ENCODE results near the gene ST7L. TPM values are rescaled to one million over a fixed set of nuclear protein-coding genes. Genes with fewer than 3 reads are reported as not detected.
A peak's percentile ranks its signal among the peaks of the same experiment; 100 is the strongest.

The ST7L gene
- total RNA-seq, 1 experiment from 2014 or later, result 18.0 TPM

DNA sequence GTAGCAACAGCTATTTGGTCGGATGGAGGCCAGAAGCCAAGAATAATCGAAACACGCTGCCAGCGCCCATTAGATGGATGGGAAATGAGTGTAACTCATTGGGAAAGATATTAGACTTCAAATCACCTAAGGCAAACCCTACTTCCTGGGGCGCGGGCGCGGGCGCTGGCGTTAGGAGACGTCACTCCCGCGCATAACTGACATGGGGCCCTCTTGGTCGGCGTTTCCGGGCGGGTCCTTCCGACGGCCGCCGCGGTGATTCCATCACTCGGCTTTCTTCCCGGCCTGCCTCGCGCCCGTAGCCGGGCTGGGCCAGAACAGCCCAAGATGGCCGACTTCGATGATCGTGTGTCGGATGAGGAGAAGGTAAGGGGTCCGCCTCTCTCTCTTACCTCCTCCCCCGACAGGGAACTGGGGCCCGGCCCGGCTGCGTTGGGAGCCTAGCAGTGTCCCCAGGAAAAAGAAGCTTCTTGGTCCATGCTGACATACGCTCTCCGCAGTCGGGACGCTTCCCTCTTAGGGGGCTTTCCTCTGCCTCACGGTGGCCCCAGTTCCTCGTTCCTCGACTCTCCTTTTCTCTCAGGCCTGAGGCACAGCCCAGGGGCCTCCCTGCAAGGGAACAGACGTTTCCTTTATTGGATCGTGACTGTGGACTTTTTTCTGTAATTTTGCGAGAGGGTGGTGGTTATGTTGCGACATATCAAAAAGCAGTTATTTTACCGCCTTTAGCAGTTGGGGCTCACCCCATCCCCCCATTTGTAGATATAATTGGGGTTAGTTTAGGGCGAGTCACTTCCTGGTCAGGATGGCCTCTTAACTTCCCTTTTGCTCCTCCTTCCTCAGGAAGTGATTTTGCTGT, 806 bp upstream of the ST7L start, which contains the start of gene CAPZA1:
Gene CAPZA1 (plus strand): TSS at position 315 of the 859 bp plus-strand sequence. CDS start 13 bp downstream, at position 328.
- peak within 1 kb of the TSS; percentile 99 for H3K4me3 Mint-ChIP-seq
- POLR2A ChIA-PET, result interaction anchor here (0.9 to 2.2 kb wide), 3 partner anchors 55 to 152 kb away, joined by 3 to 16 read pairs (median 5); partner anchors contain the start of gene MOV10
- TF ChIP-seq, protein P1, sequence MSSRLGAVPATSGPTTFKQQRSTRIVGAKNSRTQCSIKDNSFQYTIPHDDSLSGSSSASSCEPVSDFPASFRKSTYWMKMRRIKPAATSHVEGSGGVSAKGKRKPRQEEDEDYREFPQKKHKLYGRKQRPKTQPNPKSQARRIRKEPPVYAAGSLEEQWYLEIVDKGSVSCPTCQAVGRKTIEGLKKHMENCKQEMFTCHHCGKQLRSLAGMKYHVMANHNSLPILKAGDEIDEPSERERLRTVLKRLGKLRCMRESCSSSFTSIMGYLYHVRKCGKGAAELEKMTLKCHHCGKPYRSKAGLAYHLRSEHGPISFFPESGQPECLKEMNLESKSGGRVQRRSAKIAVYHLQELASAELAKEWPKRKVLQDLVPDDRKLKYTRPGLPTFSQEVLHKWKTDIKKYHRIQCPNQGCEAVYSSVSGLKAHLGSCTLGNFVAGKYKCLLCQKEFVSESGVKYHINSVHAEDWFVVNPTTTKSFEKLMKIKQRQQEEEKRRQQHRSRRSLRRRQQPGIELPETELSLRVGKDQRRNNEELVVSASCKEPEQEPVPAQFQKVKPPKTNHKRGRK (CRISPR knock-in tag; IDR thresholded peaks at IDR 0.05; ENCODE audit: borderline replicate concordance), result no peak
- TF ChIP-seq TCF7 (CRISPR knock-in tag; IDR thresholded peaks at IDR 0.05; ENCODE audit: low read depth) (no peak), ZNF396 (CRISPR knock-in tag; IDR thresholded peaks at IDR 0.05; ENCODE audit: borderline replicate concordance) (no peak), SMAD4 (CRISPR knock-in tag; IDR thresholded peaks at IDR 0.05) (no peak), FOXP1 (CRISPR knock-in tag; IDR thresholded peaks at IDR 0.05; ENCODE audit: borderline replicate concordance) (no peak), AR (CRISPR knock-in tag; IDR thresholded peaks at IDR 0.05) (no peak), NR3C1 (CRISPR knock-in tag; conservative IDR thresholded peaks at IDR 0.05; ENCODE audit: low read depth) (no peak), ZNF317 (CRISPR knock-in tag; IDR thresholded peaks at IDR 0.05; ENCODE audit: borderline replicate concordance, low read depth) (no peak), RELA (CRISPR knock-in tag; IDR thresholded peaks at IDR 0.05; ENCODE audit: borderline replicate concordance) (no peak), ZNF138 (CRISPR knock-in tag; conservative IDR thresholded peaks at IDR 0.05) (no peak), GTF2I (CRISPR knock-in tag; conservative IDR thresholded peaks at IDR 0.05) (no peak), TP53 (CRISPR knock-in tag; IDR thresholded peaks at IDR 0.05) (no peak), ERG (CRISPR knock-in tag; IDR thresholded peaks at IDR 0.05) (no peak), CREB1 (CRISPR knock-in tag; IDR thresholded peaks at IDR 0.05) (no peak), ETV6 (CRISPR knock-in tag; IDR thresholded peaks at IDR 0.05) (peak; percentile 49; the same call in 1 of the 2 replicates), NR1H2 (CRISPR knock-in tag; IDR thresholded peaks at IDR 0.05) (no peak)
- TF ChIP-seq, protein P2, sequence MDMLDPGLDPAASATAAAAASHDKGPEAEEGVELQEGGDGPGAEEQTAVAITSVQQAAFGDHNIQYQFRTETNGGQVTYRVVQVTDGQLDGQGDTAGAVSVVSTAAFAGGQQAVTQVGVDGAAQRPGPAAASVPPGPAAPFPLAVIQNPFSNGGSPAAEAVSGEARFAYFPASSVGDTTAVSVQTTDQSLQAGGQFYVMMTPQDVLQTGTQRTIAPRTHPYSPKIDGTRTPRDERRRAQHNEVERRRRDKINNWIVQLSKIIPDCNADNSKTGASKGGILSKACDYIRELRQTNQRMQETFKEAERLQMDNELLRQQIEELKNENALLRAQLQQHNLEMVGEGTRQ (CRISPR knock-in tag; IDR thresholded peaks at IDR 0.05), result no peak
- TF ChIP-seq, protein P3, sequence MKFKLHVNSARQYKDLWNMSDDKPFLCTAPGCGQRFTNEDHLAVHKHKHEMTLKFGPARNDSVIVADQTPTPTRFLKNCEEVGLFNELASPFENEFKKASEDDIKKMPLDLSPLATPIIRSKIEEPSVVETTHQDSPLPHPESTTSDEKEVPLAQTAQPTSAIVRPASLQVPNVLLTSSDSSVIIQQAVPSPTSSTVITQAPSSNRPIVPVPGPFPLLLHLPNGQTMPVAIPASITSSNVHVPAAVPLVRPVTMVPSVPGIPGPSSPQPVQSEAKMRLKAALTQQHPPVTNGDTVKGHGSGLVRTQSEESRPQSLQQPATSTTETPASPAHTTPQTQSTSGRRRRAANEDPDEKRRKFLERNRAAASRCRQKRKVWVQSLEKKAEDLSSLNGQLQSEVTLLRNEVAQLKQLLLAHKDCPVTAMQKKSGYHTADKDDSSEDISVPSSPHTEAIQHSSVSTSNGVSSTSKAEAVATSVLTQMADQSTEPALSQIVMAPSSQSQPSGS (CRISPR knock-in tag; IDR thresholded peaks at IDR 0.05; ENCODE audit: borderline replicate concordance, low read depth), result no peak
- TF ChIP-seq, protein P4, sequence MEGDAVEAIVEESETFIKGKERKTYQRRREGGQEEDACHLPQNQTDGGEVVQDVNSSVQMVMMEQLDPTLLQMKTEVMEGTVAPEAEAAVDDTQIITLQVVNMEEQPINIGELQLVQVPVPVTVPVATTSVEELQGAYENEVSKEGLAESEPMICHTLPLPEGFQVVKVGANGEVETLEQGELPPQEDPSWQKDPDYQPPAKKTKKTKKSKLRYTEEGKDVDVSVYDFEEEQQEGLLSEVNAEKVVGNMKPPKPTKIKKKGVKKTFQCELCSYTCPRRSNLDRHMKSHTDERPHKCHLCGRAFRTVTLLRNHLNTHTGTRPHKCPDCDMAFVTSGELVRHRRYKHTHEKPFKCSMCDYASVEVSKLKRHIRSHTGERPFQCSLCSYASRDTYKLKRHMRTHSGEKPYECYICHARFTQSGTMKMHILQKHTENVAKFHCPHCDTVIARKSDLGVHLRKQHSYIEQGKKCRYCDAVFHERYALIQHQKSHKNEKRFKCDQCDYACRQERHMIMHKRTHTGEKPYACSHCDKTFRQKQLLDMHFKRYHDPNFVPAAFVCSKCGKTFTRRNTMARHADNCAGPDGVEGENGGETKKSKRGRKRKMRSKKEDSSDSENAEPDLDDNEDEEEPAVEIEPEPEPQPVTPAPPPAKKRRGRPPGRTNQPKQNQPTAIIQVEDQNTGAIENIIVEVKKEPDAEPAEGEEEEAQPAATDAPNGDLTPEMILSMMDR (IDR thresholded peaks at IDR 0.05), result no peak
- TF ChIP-seq, protein P5, sequence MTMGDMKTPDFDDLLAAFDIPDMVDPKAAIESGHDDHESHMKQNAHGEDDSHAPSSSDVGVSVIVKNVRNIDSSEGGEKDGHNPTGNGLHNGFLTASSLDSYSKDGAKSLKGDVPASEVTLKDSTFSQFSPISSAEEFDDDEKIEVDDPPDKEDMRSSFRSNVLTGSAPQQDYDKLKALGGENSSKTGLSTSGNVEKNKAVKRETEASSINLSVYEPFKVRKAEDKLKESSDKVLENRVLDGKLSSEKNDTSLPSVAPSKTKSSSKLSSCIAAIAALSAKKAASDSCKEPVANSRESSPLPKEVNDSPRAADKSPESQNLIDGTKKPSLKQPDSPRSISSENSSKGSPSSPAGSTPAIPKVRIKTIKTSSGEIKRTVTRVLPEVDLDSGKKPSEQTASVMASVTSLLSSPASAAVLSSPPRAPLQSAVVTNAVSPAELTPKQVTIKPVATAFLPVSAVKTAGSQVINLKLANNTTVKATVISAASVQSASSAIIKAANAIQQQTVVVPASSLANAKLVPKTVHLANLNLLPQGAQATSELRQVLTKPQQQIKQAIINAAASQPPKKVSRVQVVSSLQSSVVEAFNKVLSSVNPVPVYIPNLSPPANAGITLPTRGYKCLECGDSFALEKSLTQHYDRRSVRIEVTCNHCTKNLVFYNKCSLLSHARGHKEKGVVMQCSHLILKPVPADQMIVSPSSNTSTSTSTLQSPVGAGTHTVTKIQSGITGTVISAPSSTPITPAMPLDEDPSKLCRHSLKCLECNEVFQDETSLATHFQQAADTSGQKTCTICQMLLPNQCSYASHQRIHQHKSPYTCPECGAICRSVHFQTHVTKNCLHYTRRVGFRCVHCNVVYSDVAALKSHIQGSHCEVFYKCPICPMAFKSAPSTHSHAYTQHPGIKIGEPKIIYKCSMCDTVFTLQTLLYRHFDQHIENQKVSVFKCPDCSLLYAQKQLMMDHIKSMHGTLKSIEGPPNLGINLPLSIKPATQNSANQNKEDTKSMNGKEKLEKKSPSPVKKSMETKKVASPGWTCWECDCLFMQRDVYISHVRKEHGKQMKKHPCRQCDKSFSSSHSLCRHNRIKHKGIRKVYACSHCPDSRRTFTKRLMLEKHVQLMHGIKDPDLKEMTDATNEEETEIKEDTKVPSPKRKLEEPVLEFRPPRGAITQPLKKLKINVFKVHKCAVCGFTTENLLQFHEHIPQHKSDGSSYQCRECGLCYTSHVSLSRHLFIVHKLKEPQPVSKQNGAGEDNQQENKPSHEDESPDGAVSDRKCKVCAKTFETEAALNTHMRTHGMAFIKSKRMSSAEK (CRISPR knock-in tag; IDR thresholded peaks at IDR 0.05; ENCODE audit: borderline replicate concordance), result no peak
- TF ChIP-seq, protein P6, sequence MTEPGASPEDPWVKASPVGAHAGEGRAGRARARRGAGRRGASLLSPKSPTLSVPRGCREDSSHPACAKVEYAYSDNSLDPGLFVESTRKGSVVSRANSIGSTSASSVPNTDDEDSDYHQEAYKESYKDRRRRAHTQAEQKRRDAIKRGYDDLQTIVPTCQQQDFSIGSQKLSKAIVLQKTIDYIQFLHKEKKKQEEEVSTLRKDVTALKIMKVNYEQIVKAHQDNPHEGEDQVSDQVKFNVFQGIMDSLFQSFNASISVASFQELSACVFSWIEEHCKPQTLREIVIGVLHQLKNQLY (CRISPR knock-in tag; IDR thresholded peaks at IDR 0.05), result no peak

More for the DNA sequence above, 806 bp upstream of the ST7L start, which contains the start of gene CAPZA1:
- Mint-ChIP-seq H3K9me3 (no peaks in the 10 kb centered on the region), H3K27me3 (ENCODE audit: low read depth) (no peaks in the 10 kb centered on the region), H3K27ac (peak within 1 kb of the TSS; percentile 99), H3K4me1 (peaks cover 21% of the 10 kb centered on the region), H3K36me3 (peaks cover 11% of the 10 kb centered on the region; the same call in 1 of the 2 replicates)
- DNase-seq (ENCODE audit: low spot score) (peak; percentile 87), ATAC-seq (peak; percentile 92)
- CTCF ChIA-PET, result interaction anchor here (1.0 to 2.3 kb wide), 7 partner anchors 54 to 229 kb away, joined by 3 to 10 read pairs (median 3); partner anchors contain the start of genes MOV10 and PPM1J

Data from WTC11 (cell line).